Kidney glomerular epithelial cell (primary cell): ENCODE measurements around the gene CCDC127.

Experiments
- DNase-seq: peaks from one replicate; lab custom pipeline; 2025; lab: John Stamatoyannopoulos, UW

The CCDC127 gene

GRCh38 chr5:157801-158200 lies 60.2 kb downstream of the CCDC127 start:
- no peak for DNase-seq

GRCh38 chr5:157126-157715 lies 60.7 kb downstream of the CCDC127 start:
- DNase-seq = no peak

GRCh38 chr5:156411-157072 lies 61.4 kb downstream of the CCDC127 start:
- no peak for DNase-seq

- no peak for DNase-seq
Observed at GRCh38 chr5:155651-156410, 62.1 kb downstream of the CCDC127 start.

- DNase-seq = no peak
Observed at GRCh38 chr5:154826-155225, 63.1 kb downstream of the CCDC127 start.

- DNase-seq = no peak
Observed at GRCh38 chr5:154236-154635, 63.7 kb downstream of the CCDC127 start.

- no peak for DNase-seq
Observed at GRCh38 chr5:153256-153655, 64.7 kb downstream of the CCDC127 start.

GRCh38 chr5:152077-152476 lies 65.9 kb downstream of the CCDC127 start:
- no peak for DNase-seq

GRCh38 chr5:150746-151145 lies 67.2 kb downstream of the CCDC127 start:
- DNase-seq = no peak

- no peak for DNase-seq
Observed at GRCh38 chr5:149745-150485, 68.0 kb downstream of the CCDC127 start.

- DNase-seq = no peak
Observed at GRCh38 chr5:147751-148150, 70.2 kb downstream of the CCDC127 start.
